GM12878 (cell line): ENCODE measurements around the gene TUBA8. TPM values are rescaled to one million over a fixed set of nuclear protein-coding genes. Genes with fewer than 3 reads are reported as not detected.

ENCODE experiments used
- ATAC-seq: fragments of 200-7000 bp; cut with Tn5 transposase; 3 replicates; pipeline ENCODE4 v1.9.1; 2020; ENCODE audit warnings: mild to moderate bottlenecking, moderate library complexity
- BruUV-seq: library from RNA; stranded (reverse); fragments of 400-500 nt; replicated peaks from 2 replicates; lab custom pipeline; 2021; lab: Mats Ljungman, UMichigan
- CTCF ChIA-PET: fragments of 300-600 bp; sonication (Branson Sonifier 250); formaldehyde crosslinking; extraction: SDS; loops from one replicate; lab custom pipeline; 2021; ENCODE audit warnings: inconsistent platforms; lab: Yijun Ruan, JAX
- POLR2A ChIA-PET: fragments of 350-600 bp; formaldehyde crosslinking; extraction: SDS; loops from one replicate; lab custom pipeline; 2021; ENCODE audit warnings: inconsistent platforms; lab: Charles Lee
- RAD21 ChIA-PET: fragments of 300-600 bp; sonication (Branson Sonifier 250); formaldehyde crosslinking; loops from one replicate; lab custom pipeline; 2023; ENCODE audit warnings: antibody characterized with exemption; ENCODE audit not compliant: unreplicated experiment; lab: Charles Lee
- SMC1A ChIA-PET: fragments of 300-600 bp; sonication (Branson Sonifier 250); formaldehyde crosslinking; loops from one replicate; lab custom pipeline; 2023; ENCODE audit not compliant: unreplicated experiment, uncharacterized antibody; lab: Charles Lee
- DNase-seq: peaks from one replicate; pipeline ENCODE4 v3.0.0-alpha.2; 2011; ENCODE audit warnings: low read depth, low spot score
- FAIRE-seq: peaks from 3 replicates; lab custom pipeline; 2011; peaks lifted over from hg19 to GRCh38; lab: Jason Lieb, UNC
- H2AFZ ChIP-seq: 2 replicates; pipeline ENCODE4 v1.6.0; 2011; ENCODE audit warnings: low read depth, low read length, control low read depth; ENCODE audit not compliant: control insufficient read depth
- H3K27ac ChIP-seq: 2 replicates; pipeline ENCODE4 v1.5.1; 2011; ENCODE audit warnings: control low read depth; ENCODE audit not compliant: control insufficient read depth, insufficient read depth
- H3K27me3 ChIP-seq, 2 experiments: replicated peaks in 1 of 2; 2 replicates each; pipeline versions ENCODE4 v1.6.0 to v1.6.1; 2011; ENCODE audit warnings: low read length in 1 of 2; ENCODE audit not compliant: control insufficient read depth in 2 of 2, insufficient read depth in 2 of 2
- H3K36me3 ChIP-seq, 2 experiments: 2 replicates each; pipeline ENCODE4 v1.5.1; 2011; ENCODE audit warnings: low read length in 1 of 2; ENCODE audit not compliant: control insufficient read depth in 2 of 2, insufficient read depth in 2 of 2
- H3K4me1 ChIP-seq: 2 replicates; pipeline ENCODE4 v1.6.1; 2011; ENCODE audit warnings: mild to moderate bottlenecking, low read length, moderate library complexity, mixed read lengths; ENCODE audit not compliant: control insufficient read depth, insufficient read depth
- H3K4me2 ChIP-seq: 2 replicates; pipeline ENCODE4 v1.6.0; 2011; ENCODE audit warnings: control low read depth; ENCODE audit not compliant: control insufficient read depth, insufficient read depth
- H3K4me3 ChIP-seq: fragments of 200-600 bp; sonication (generic); 2 replicates; pipeline ENCODE4 v1.5.1; 2016
- H3K79me2 ChIP-seq: 2 replicates; pipeline ENCODE4 v1.6.0; 2011; ENCODE audit warnings: low read length; ENCODE audit not compliant: control insufficient read depth, insufficient read depth
- H3K9ac ChIP-seq: 2 replicates; pipeline ENCODE4 v1.8.0; 2011; ENCODE audit warnings: low read length, control low read depth, mixed read lengths; ENCODE audit not compliant: control insufficient read depth, insufficient read depth
- H3K9me3 ChIP-seq: replicated peaks from 3 replicates; pipeline ENCODE4 v1.5.1; 2011; ENCODE audit warnings: mild to moderate bottlenecking, low read length; ENCODE audit not compliant: control insufficient read depth, insufficient read depth
- H4K20me1 ChIP-seq: 2 replicates; pipeline ENCODE4 v1.6.0; 2011; ENCODE audit not compliant: control insufficient read depth, insufficient read depth
- CEBPZ ChIP-seq: fragments of 150-350 bp; IDR thresholded peaks from 2 replicates; pipeline ENCODE4 v1.6.1; 2016; ENCODE audit warnings: low read depth, low read length
- E2F8 ChIP-seq: fragments of 450-650 bp; IDR thresholded peaks from 2 replicates; pipeline ENCODE4 v1.6.1; 2018; ENCODE audit warnings: mild to moderate bottlenecking, low read depth, moderate library complexity; ENCODE audit not compliant: partially characterized antibody
- ELK1 ChIP-seq: IDR thresholded peaks from 2 replicates; pipeline ENCODE4 v1.6.1; 2012; ENCODE audit warnings: low read depth, low read length, improper control_type of control experiment
- EZH2 ChIP-seq: IDR thresholded peaks from 2 replicates; pipeline ENCODE4 v1.6.1; 2012; ENCODE audit warnings: low read depth, mild to moderate bottlenecking, control low read depth, inconsistent platforms, low read length, borderline replicate concordance; ENCODE audit not compliant: control insufficient read depth
- FOXM1 ChIP-seq: IDR thresholded peaks from 2 replicates; pipeline ENCODE4 v1.6.1; 2012; ENCODE audit warnings: low read depth, mild to moderate bottlenecking, inconsistent platforms, low read length, moderate library complexity
- JUNB ChIP-seq: IDR thresholded peaks from 2 replicates; pipeline ENCODE4 v1.6.1; 2016; ENCODE audit warnings: antibody characterized with exemption, mild to moderate bottlenecking
- NRF1 ChIP-seq: conservative IDR thresholded peaks from 2 replicates; pipeline ENCODE4 v1.6.1; 2011; ENCODE audit warnings: mild to moderate bottlenecking, low read depth, low read length, improper control_type of control experiment
- RFX5 ChIP-seq: IDR thresholded peaks from 2 replicates; pipeline ENCODE4 v1.6.1; 2011; ENCODE audit warnings: low read depth, low read length, improper control_type of control experiment
- SKIL ChIP-seq: fragments of 450-650 bp; IDR thresholded peaks from 2 replicates; pipeline ENCODE4 v1.6.1; 2017; ENCODE audit warnings: mild to moderate bottlenecking, low read depth, inconsistent platforms; ENCODE audit not compliant: poor library complexity, severe bottlenecking
- SMC3 ChIP-seq: IDR thresholded peaks from 2 replicates; pipeline ENCODE4 v1.6.1; 2011; ENCODE audit warnings: low read length, improper control_type of control experiment, borderline replicate concordance
- WRNIP1 ChIP-seq: IDR thresholded peaks from 2 replicates; pipeline ENCODE4 v1.6.1; 2011; ENCODE audit warnings: low read depth, low read length, improper control_type of control experiment, borderline replicate concordance
- ZNF217 ChIP-seq: fragments of 450-650 bp; IDR thresholded peaks from 2 replicates; pipeline ENCODE4 v1.6.1; 2017; ENCODE audit warnings: antibody characterized with exemption, mild to moderate bottlenecking
- ZNF274 ChIP-seq: IDR thresholded peaks from one replicate; pipeline ENCODE4 v1.8.0; 2011; ENCODE audit not compliant: insufficient read length, insufficient read depth
- WGBS: methylation state at CpG from one replicate; pipeline ENCODE4 v1.1.6; 2016; ENCODE audit warnings: low lambda C conversion rate; ENCODE audit not compliant: insufficient replicate concordance, insufficient coverage; ENCODE audit errors: missing lambda C conversion rate; 5-methylcytosine and 5-hydroxymethylcytosine counted together
- in situ Hi-C: fragments of 300-500 bp; cut with MboI; formaldehyde crosslinking; loops from 9 replicates; pipeline ENCODE4 v1.14.3; 2018; ENCODE audit warnings: mixed read lengths
- intact Hi-C: fragments of 100-400 bp; cut with micrococcal nuclease; formaldehyde crosslinking; loops from one replicate; pipeline ENCODE4 v1.14.2; 2022; ENCODE audit not compliant: unreplicated experiment
- polyA plus RNA-seq, 11 experiments: library from polyadenylated mRNA; depleted of rRNA in 4 of 11; unstranded in 6 of 11; stranded (reverse) in 5 of 11; fragments of >200 nt; fragmentation: Nextera tagmentation in 4 of 11; fragmentation: Illumina TruSeq in 1 of 11; extraction: Ambion mirVana in 4 of 11; extraction: Trizol in 1 of 11; gene quantifications; 1 replicate in 1 of 11; 2 replicates in 10 of 11; pipeline versions ENCODE4 v1.2.1 to v1.2.3, GENCODE V29; 2011 to 2016; ENCODE audit warnings: inconsistent platforms in 2 of 11, missing spikeins in 2 of 11, low read depth in 1 of 11
- total RNA-seq, 4 experiments: library from RNA; depleted of rRNA in 3 of 4; stranded (reverse); fragments of >200 nt in 3 of 4; fragmentation: Illumina TruSeq in 1 of 4; extraction: Trizol in 1 of 4; gene quantifications; 2 replicates each; pipeline versions ENCODE4 v1.2.1 to v1.2.3, GENCODE V29; 2013 to 2021

The TUBA8 gene
- total and polyA plus RNA-seq, 10 of the 15 experiments (the other 5 are each of a cell fraction or from before 2014, with no cell fraction given) = 2.2 to 30.3 (median 21.0) TPM

- Histone ChIP-seq H3K27ac (no peak overlapping the region), H3K36me3 (no peaks in the 10 kb centered on the region), H4K20me1 (no peaks in the 10 kb centered on the region), H3K9me3 (no peaks in the 10 kb centered on the region), H3K27me3 (no peaks in the 10 kb centered on the region), H3K9ac (no peak overlapping the region), H3K4me3 (no peak overlapping the region), H2AFZ (no peak overlapping the region), H3K79me2 (no peaks in the 10 kb centered on the region), H3K4me1 (peaks cover 31% of the 10 kb centered on the region), H3K4me2 (no peak overlapping the region)
- ChIA-PET SMC1A (interaction anchor here (1.4 to 8.7 kb wide), 2 partner anchors 9 to 11 kb away, joined by 7 to 67 read pairs; partner anchors contain the start of gene PEX26), RAD21 (interaction anchor here (3.3 to 3.5 kb wide), 2 partner anchors 9 to 11 kb away, joined by 18 to 33 read pairs; partner anchors contain the start of gene PEX26), POLR2A (no interaction called here), CTCF (interaction anchor here (0.9 to 5.6 kb wide), 3 partner anchors 9 to 238 kb away, joined by 4 to 34 read pairs (median 10); partner anchors contain the start of gene PEX26)
- in situ Hi-C loops = loop anchor here (5.0 kb wide), 1 partner anchor 235 kb away; no protein-coding TSS in a partner anchor
- WGBS = 49% methylated on average over 14 of the region's 14 CpGs
- BruUV-seq = no TSS peak
- DNase-seq (no peak), ATAC-seq (no peak), FAIRE-seq (no peak)
- intact Hi-C loops = loop anchor here (5.0 kb wide), 1 partner anchor 40 kb away; no protein-coding TSS in a partner anchor
- no peak for TF ChIP-seq JUNB
- no peak for TF ChIP-seq EZH2
- TF ChIP-seq ELK1 = no peak
- no peak for TF ChIP-seq ZNF217
- TF ChIP-seq SMC3 = no peak
- TF ChIP-seq E2F8 = no peak
- no peak for TF ChIP-seq FOXM1
- no peak for TF ChIP-seq CEBPZ
- TF ChIP-seq WRNIP1 = no peak
- no peak for TF ChIP-seq SKIL
- TF ChIP-seq NRF1 = no peak
- no peak for TF ChIP-seq RFX5
- TF ChIP-seq ZNF274 = no peak
Measured at GRCh38 chr22:18067548-18068341, 42.9 kb upstream of the TUBA8 start.
